Naive thymus-derived CD4-positive, alpha-beta T cell (primary cell): ENCODE results near the gene ZDHHC4. TPM values are rescaled to one million over a fixed set of nuclear protein-coding genes. Genes with fewer than 3 reads are reported as not detected.
"Not testable (repeated sequence)": the region's sequence is repeated elsewhere in the genome, so short reads cannot be mapped to it uniquely, and the experiment has no call there.

ENCODE experiments used
- ATAC-seq: fragments of 150-1000 bp; cut with Tn5 transposase; 2 replicates; pipeline ENCODE4 v1.10.0; 2021; ENCODE audit warnings: mild to moderate bottlenecking, moderate library complexity
- CTCF ChIA-PET: fragments of 350-600 bp; sonication (Branson Sonifier 250); formaldehyde crosslinking; loops from one replicate; lab custom pipeline; 2021; ENCODE audit warnings: antibody characterized with exemption; lab: Charles Lee
- POLR2A ChIA-PET: fragments of 350-600 bp; sonication (Branson Sonifier 250); formaldehyde crosslinking; loops from one replicate; lab custom pipeline; 2021; ENCODE audit warnings: antibody characterized with exemption, inconsistent platforms; lab: Charles Lee
- DNase-seq, 9 donors: peaks; one replicate each; pipeline versions ENCODE4 v3.0.0 to v3.0.0-alpha.2; 2020 to 2022; ENCODE audit warnings: mixed read lengths in 1 of 9
- H3K27ac ChIP-seq: one replicate; pipeline ENCODE4 v1.7.0; 2013; ENCODE audit warnings: mild to moderate bottlenecking, low read depth, low read length, moderate library complexity
- H3K27me3 ChIP-seq, 2 donors: one replicate each; pipeline ENCODE4 v1.7.0; 2013; ENCODE audit warnings: low read length in 2 of 2, mild to moderate bottlenecking in 2 of 2, moderate library complexity in 2 of 2; ENCODE audit not compliant: control insufficient read depth in 2 of 2, insufficient read depth in 2 of 2
- H3K36me3 ChIP-seq, 3 experiments: 1 replicate in 2 of 3; 2 replicates in 1 of 3; pipeline ENCODE4 v1.7.0; 2013; ENCODE audit warnings: low read length in 3 of 3, mild to moderate bottlenecking in 3 of 3, moderate library complexity in 1 of 3; ENCODE audit not compliant: insufficient read depth in 3 of 3, control insufficient read depth in 2 of 3
- H3K4me1 ChIP-seq, 2 donors: one replicate each; pipeline ENCODE4 v1.7.0; 2013; ENCODE audit warnings: low read length in 2 of 2, mild to moderate bottlenecking in 2 of 2, moderate library complexity in 1 of 2; ENCODE audit not compliant: control insufficient read depth in 2 of 2, insufficient read depth in 2 of 2
- H3K4me3 ChIP-seq: 2 replicates; pipeline ENCODE4 v1.7.0; 2013; ENCODE audit warnings: mild to moderate bottlenecking, low read length
- H3K9me3 ChIP-seq, 3 experiments: 1 replicate in 2 of 3; 2 replicates in 1 of 3; pipeline ENCODE4 v1.7.0; 2013; ENCODE audit warnings: low read length in 3 of 3; ENCODE audit not compliant: control insufficient read depth in 2 of 3
- H3K27ac Mint-ChIP-seq, 9 donors: one replicate each; pipeline ENCODE4 v1.8.0; 2020 to 2022; ENCODE audit warnings: mixed read lengths in 9 of 9, mild to moderate bottlenecking in 8 of 9, moderate library complexity in 5 of 9, inconsistent platforms in 2 of 9
- H3K27me3 Mint-ChIP-seq, 5 donors: one replicate each; pipeline ENCODE4 v1.8.0; 2021 to 2022; ENCODE audit warnings: mixed read lengths in 5 of 5, mild to moderate bottlenecking in 1 of 5
- H3K36me3 Mint-ChIP-seq, 5 donors: one replicate each; pipeline ENCODE4 v1.8.0; 2020 to 2022; ENCODE audit warnings: mixed read lengths in 5 of 5, mild to moderate bottlenecking in 3 of 5, inconsistent platforms in 1 of 5
- H3K4me1 Mint-ChIP-seq, 7 donors: one replicate each; pipeline ENCODE4 v1.8.0; 2020 to 2022; ENCODE audit warnings: mixed read lengths in 7 of 7, mild to moderate bottlenecking in 3 of 7, inconsistent platforms in 1 of 7
- H3K4me3 Mint-ChIP-seq, 10 donors: one replicate each; pipeline ENCODE4 v1.8.0; 2020 to 2022; ENCODE audit warnings: mild to moderate bottlenecking in 10 of 10, mixed read lengths in 10 of 10, moderate library complexity in 6 of 10, inconsistent platforms in 2 of 10
- H3K9me3 Mint-ChIP-seq, 11 donors: one replicate each; pipeline ENCODE4 v1.8.0; 2020 to 2022; ENCODE audit warnings: mixed read lengths in 11 of 11, mild to moderate bottlenecking in 4 of 11, inconsistent platforms in 1 of 11, moderate library complexity in 1 of 11
- intact Hi-C, 2 donors: fragments of 100-400 bp; cut with micrococcal nuclease; formaldehyde crosslinking; loops; one replicate each; pipeline ENCODE4 v1.15.1; 2023
- polyA plus RNA-seq, 2 donors: library from polyadenylated mRNA; unstranded; fragments of 300-500 nt; fragmentation: Illumina TruSeq; gene quantifications; one replicate each; pipeline ENCODE4 v1.2.3, GENCODE V29; 2021
- total RNA-seq, 6 experiments: library from RNA in 5 of 6; stranded (reverse) in 5 of 6; gene quantifications; 1 replicate in 5 of 6; 2 replicates in 1 of 6; pipeline ENCODE4 v1.2.3 and lab custom pipeline; 2021 to 2026

Gene ZDHHC4
- total and polyA plus RNA-seq, 7 experiments from 2014 or later = 25.2 to 82.1 (median 39.2) TPM

DNA sequence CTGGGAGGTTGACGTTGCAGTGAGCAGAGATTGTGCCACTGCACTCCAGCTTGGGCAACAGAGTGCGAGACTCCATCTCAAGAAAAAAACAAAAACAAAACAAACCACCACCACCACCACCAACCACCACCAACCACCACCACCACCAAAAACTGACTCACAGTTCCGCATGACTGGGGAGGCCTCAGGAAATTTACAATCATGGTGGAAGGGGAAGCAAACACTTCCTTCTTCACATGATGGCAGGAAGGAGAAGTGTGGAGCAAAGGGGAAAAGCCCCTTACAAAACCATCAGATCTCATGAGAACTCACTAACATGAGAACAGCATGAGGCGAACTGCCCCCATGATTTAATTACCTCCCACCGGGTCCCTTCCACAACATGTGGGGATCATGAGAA, 57.7 kb downstream of the ZDHHC4 start:
- POLR2A ChIA-PET, intact Hi-C loops, H3K9me3 Mint-ChIP-seq, CTCF ChIA-PET, H3K9me3 ChIP-seq, H3K27ac ChIP-seq, H3K27me3 ChIP-seq, DNase-seq, H3K4me3 ChIP-seq, H3K36me3 ChIP-seq, H3K27me3 Mint-ChIP-seq: not testable (repeated sequence)
- Mint-ChIP-seq H3K4me3 (peak overlapping the region in 5 of 10 donors; percentile 29 to 89 (median 68)), H3K36me3 (peaks cover 0 to 15% (median 8%) of the 10 kb centered on the region in 5 donors), H3K4me1 (peaks cover 21 to 24% (median 22%) of the 10 kb centered on the region in 7 donors), H3K27ac (peak overlapping the region in 3 of 9 donors; percentile 21 to 81 (median 58))
- peaks cover 10 to 14% of the 10 kb centered on the region in 2 donors for H3K4me1 ChIP-seq
- ATAC-seq = peak; percentile 24

DNA sequence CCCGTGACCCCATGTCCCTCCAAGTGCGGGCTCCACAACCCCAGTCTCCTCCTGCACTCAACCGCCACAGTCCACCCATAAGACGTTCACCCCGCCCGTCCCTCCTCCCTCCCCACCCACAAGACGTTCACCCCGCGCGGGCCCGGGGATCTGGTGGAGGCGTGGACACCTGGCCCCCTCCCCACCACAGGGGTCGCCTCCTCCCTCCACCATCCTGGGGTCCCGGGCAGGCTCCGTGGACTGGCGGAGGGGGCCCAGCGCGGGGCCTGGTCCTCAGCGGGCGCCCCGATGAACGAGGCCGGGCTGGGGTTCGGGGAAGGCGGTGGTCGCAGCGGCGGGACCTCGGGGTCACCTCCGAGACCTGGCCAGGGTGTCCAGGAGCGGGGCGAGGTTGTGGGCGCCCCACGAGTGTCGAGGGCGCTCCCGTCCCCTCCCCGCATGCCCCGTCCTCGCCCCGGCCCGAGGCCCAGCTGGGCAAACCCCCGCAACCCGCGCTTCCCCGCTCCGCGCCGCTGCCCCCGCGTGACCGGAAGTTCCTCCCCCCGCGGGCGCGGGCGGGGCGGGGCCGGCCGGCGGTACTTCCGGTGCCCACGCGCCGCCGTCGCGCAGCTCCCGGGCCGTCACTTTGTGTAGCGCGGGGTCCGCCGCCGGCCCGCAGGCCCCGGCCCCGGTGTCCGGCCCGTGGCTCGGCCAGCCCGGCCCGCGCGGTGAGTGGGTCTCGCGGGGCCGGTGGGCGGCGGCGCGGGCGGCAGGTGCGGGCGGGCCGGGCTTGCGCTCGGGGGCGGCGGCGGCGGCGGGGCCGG, 59.7 kb downstream of the ZDHHC4 start, which contains the start of gene ZNF316:
ZNF316 (plus strand) TSS at position 578 of the 803 bp plus-strand sequence. CDS start 5,092 bp downstream, outside the sequence.
- ChIA-PET POLR2A (interaction anchor here (1.0 to 1.4 kb wide), 3 partner anchors 15 to 59 kb away, joined by 3 to 5 read pairs (median 5); no protein-coding TSS in a partner anchor), CTCF (interaction anchor here (0.6 kb wide), 1 partner anchor 552 kb away, joined by 4 read pairs; no protein-coding TSS in a partner anchor)
- Mint-ChIP-seq H3K4me3 (peak within 1 kb of the TSS; percentile 81 to 90 (median 88)), H3K36me3 (peaks cover 0 to 31% (median 16%) of the 10 kb centered on the region in 5 donors), H3K27ac (peak within 1 kb of the TSS; percentile 81 to 95 (median 87)), H3K4me1 (peaks cover 24 to 32% (median 26%) of the 10 kb centered on the region in 7 donors), H3K27me3 (no peaks in the 10 kb centered on the region), H3K9me3 (peaks cover 0 to 4% (median 0%) of the 10 kb centered on the region in 11 donors)
- H3K27ac ChIP-seq = peak within 1 kb of the TSS; percentile 76
- intact Hi-C loops = loop anchor here (1.0 kb wide), 4 partner anchors 47 to 92 kb away; partner anchors contain the start of genes ZNF12 (in 2 of the 2) and INTS15 (in 1 of the 2)
- H3K27me3 ChIP-seq = no peaks in the 10 kb centered on the region
- peaks cover 10 to 14% of the 10 kb centered on the region in 2 donors for H3K4me1 ChIP-seq
- H3K9me3 ChIP-seq = no peaks in the 10 kb centered on the region
- peak; percentile 77 for ATAC-seq
- DNase-seq = peak in 8 of 9 donors; percentile 14 to 83 (median 44)
- H3K4me3 ChIP-seq = peak within 1 kb of the TSS; percentile 52
- peaks cover 0 to 27% (median 0%) of the 10 kb centered on the region in 3 experiments for H3K36me3 ChIP-seq

GRCh38 chr7:6637544-6638229, 60.4 kb downstream of the ZDHHC4 start:
- ATAC-seq (peak; percentile 73), DNase-seq (peak; percentile 23 to 72 (median 42))
- peaks cover 0 to 4% (median 0%) of the 10 kb centered on the region in 11 donors for H3K9me3 Mint-ChIP-seq
- H3K4me3 ChIP-seq = peak overlapping the region; percentile 52
- no peaks in the 10 kb centered on the region for H3K9me3 ChIP-seq
- H3K27me3 ChIP-seq = no peaks in the 10 kb centered on the region
- H3K27ac ChIP-seq = peak overlapping the region; percentile 76
- peaks cover 24 to 32% (median 27%) of the 10 kb centered on the region in 7 donors for H3K4me1 Mint-ChIP-seq
- H3K4me3 Mint-ChIP-seq = peak overlapping the region; percentile 81 to 90 (median 87)
- H3K27me3 Mint-ChIP-seq = no peaks in the 10 kb centered on the region
- ChIA-PET POLR2A (no interaction called here), CTCF (interaction anchor here (0.6 kb wide), 1 partner anchor 37 kb away, joined by 5 read pairs; no protein-coding TSS in a partner anchor)
- peaks cover 0 to 38% (median 18%) of the 10 kb centered on the region in 5 donors for H3K36me3 Mint-ChIP-seq
- peak overlapping the region; percentile 76 to 95 (median 87) for H3K27ac Mint-ChIP-seq
- H3K36me3 ChIP-seq = peaks cover 0 to 35% (median 5%) of the 10 kb centered on the region in 3 experiments
- H3K4me1 ChIP-seq = peaks cover 10 to 14% of the 10 kb centered on the region in 2 donors
- intact Hi-C loops = loop anchor here (1.0 kb wide), 4 partner anchors 47 to 92 kb away; partner anchors contain the start of genes ZNF12 (in 2 of the 2) and INTS15 (in 1 of the 2)

Other genes with a start within 250 kb of the ZDHHC4 start
- gene FAM220A, start 228.5 kb upstream of the ZDHHC4 start, total RNA-seq = 10 to 100 TPM in 4 of 5 experiments, 1 to 10 TPM in 1; 8.9 to 25.0 (median 14.7) TPM
- 1 to 10 TPM; 5.2 to 7.1 TPM for gene FAM220A, start 228.5 kb upstream of the ZDHHC4 start, polyA plus RNA-seq
- 100 to 1,000 TPM in 2 of 5 experiments, 10 to 100 TPM in 3; 60.2 to 139 (median 87.2) TPM for gene RAC1, start 202.9 kb upstream of the ZDHHC4 start, total RNA-seq
- gene RAC1, start 202.9 kb upstream of the ZDHHC4 start, polyA plus RNA-seq = 100 to 1,000 TPM; 188 to 211 TPM
- 10 to 100 TPM; 20.6 to 44.3 (median 39.8) TPM for gene DAGLB, start 129.5 kb upstream of the ZDHHC4 start, total RNA-seq
- 10 to 100 TPM; 10.5 to 21.8 TPM for gene DAGLB, start 129.5 kb upstream of the ZDHHC4 start, polyA plus RNA-seq
- 10 to 100 TPM; 28.1 to 60.9 (median 36.8) TPM for gene KDELR2, start 93.3 kb upstream of the ZDHHC4 start, total RNA-seq
- gene KDELR2, start 93.3 kb upstream of the ZDHHC4 start, polyA plus RNA-seq = 10 to 100 TPM; 36.3 to 43.7 TPM
- gene GRID2IP, start 26.0 kb upstream of the ZDHHC4 start, total RNA-seq = 1 to 10 TPM in 2 of 5 experiments, under 1 TPM in 2, not detected in 1; 0.24 to 1.5 (median 1.1) TPM
- gene GRID2IP, start 26.0 kb upstream of the ZDHHC4 start, polyA plus RNA-seq = not detected
- gene INTS15, start 12.6 kb downstream of the ZDHHC4 start, total RNA-seq = 10 to 100 TPM; 39.9 to 69.1 (median 56.5) TPM
- 10 to 100 TPM; 29.7 to 51.8 TPM for gene INTS15, start 12.6 kb downstream of the ZDHHC4 start, polyA plus RNA-seq
- gene ZNF853, start 38.2 kb downstream of the ZDHHC4 start, total RNA-seq = 1 to 10 TPM in 4 of 5 experiments, under 1 TPM in 1; 0.15 to 5.3 (median 3.8) TPM
- 1 to 10 TPM in 1 of 2 donors, under 1 TPM in 1; 0.50 to 2.9 TPM for gene ZNF853, start 38.2 kb downstream of the ZDHHC4 start, polyA plus RNA-seq
- 10 to 100 TPM; 24.5 to 71.6 (median 55.4) TPM for gene ZNF316, start 59.9 kb downstream of the ZDHHC4 start, total RNA-seq
- gene ZNF316, start 59.9 kb downstream of the ZDHHC4 start, polyA plus RNA-seq = 1 to 10 TPM in 1 of 2 donors, under 1 TPM in 1; 0.66 to 4.4 TPM
- gene ZNF12, start 129.5 kb downstream of the ZDHHC4 start, total RNA-seq = 10 to 100 TPM; 26.2 to 58.1 (median 29.3) TPM
- gene ZNF12, start 129.5 kb downstream of the ZDHHC4 start, polyA plus RNA-seq = 10 to 100 TPM; 25.2 to 33.4 TPM
- gene RSPH10B2, start 176.6 kb downstream of the ZDHHC4 start, total RNA-seq = under 1 TPM in 4 of 5 experiments, not detected in 1; 0.72 to 0.94 (median 0.80) TPM
- gene RSPH10B2, start 176.6 kb downstream of the ZDHHC4 start, polyA plus RNA-seq = not detected
- 100 to 1,000 TPM in 1 of 5 experiments, 10 to 100 TPM in 4; 73.5 to 104 (median 84.9) TPM for gene CCZ1B, start 248.8 kb downstream of the ZDHHC4 start, total RNA-seq
- gene CCZ1B, start 248.8 kb downstream of the ZDHHC4 start, polyA plus RNA-seq = 10 to 100 TPM; 20.5 to 22.2 TPM